HepG2 (cell line): Measurements from ENCODE around the gene NOTUM. TPM values are rescaled to one million over a fixed set of nuclear protein-coding genes. Genes with fewer than 3 reads are reported as not detected.

Source experiments
- ATM ChIP-seq: fragments of 450-650 bp; IDR thresholded peaks from 2 replicates; pipeline ENCODE4 v1.7.1; 2017; ENCODE audit warnings: mild to moderate bottlenecking, borderline replicate concordance
- BRCA1 ChIP-seq: sonication (generic); formaldehyde crosslinking; IDR thresholded peaks from 2 replicates; pipeline ENCODE4 v1.4.0; 2020; ENCODE audit warnings: missing genetic modification reagents
- GLI4 ChIP-seq: sonication (generic); formaldehyde crosslinking; IDR thresholded peaks from 2 replicates; pipeline ENCODE4 v1.5.1; 2020; ENCODE audit warnings: missing genetic modification reagents, mild to moderate bottlenecking, moderate library complexity, borderline replicate concordance
- HNF4G ChIP-seq, 2 experiments: sonication (generic) in 1 of 2; formaldehyde crosslinking in 1 of 2; IDR thresholded peaks; 2 replicates each; pipeline versions ENCODE4 v1.4.0 to v1.6.1; 2011 to 2020; ENCODE audit warnings: borderline replicate concordance in 2 of 2, low read depth in 2 of 2, mild to moderate bottlenecking in 2 of 2, low read length in 1 of 2, missing genetic modification reagents in 1 of 2, moderate library complexity in 1 of 2
- HNRNPL ChIP-seq: fragments of 200-400 bp; formaldehyde crosslinking; IDR thresholded peaks from 2 replicates; pipeline ENCODE4 v1.6.1; 2017; ENCODE audit warnings: mild to moderate bottlenecking, low read depth, low read length
- KLF16 ChIP-seq, 2 experiments: sonication (generic) in 1 of 2; formaldehyde crosslinking in 1 of 2; IDR thresholded peaks; 2 replicates each; pipeline versions ENCODE4 v1.6.1 to v1.8.0; 2016 to 2023; ENCODE audit warnings: missing genetic modification reagents in 2 of 2, missing compliant biosample characterization in 1 of 2
- LCORL ChIP-seq, 2 experiments: fragments of 450-650 bp in 1 of 2; sonication (generic) in 1 of 2; formaldehyde crosslinking in 1 of 2; IDR thresholded peaks; 2 replicates each; pipeline versions ENCODE4 v1.5.0 to v1.6.1; 2017 to 2020; ENCODE audit warnings: antibody characterized with exemption in 1 of 2, missing genetic modification reagents in 1 of 2
- MXD4 ChIP-seq: IDR thresholded peaks from 2 replicates; pipeline ENCODE4 v1.6.1; 2016; ENCODE audit warnings: mild to moderate bottlenecking, missing biosample characterization, missing genetic modification reagents
- POLR2AphosphoS5 ChIP-seq: IDR thresholded peaks from 2 replicates; pipeline ENCODE4 v1.6.1; 2012; ENCODE audit warnings: low read depth, low read length
- PPARG ChIP-seq: conservative IDR thresholded peaks from 2 replicates; pipeline ENCODE4 v1.6.1; 2016; ENCODE audit warnings: missing biosample characterization, missing genetic modification reagents
- SKI ChIP-seq: fragments of 450-650 bp; IDR thresholded peaks from one replicate; pipeline ENCODE4 v1.6.1; 2018; ENCODE audit warnings: mild to moderate bottlenecking; ENCODE audit not compliant: partially characterized antibody
- SMC3 ChIP-seq: IDR thresholded peaks from 2 replicates; pipeline ENCODE4 v1.6.1; 2011; ENCODE audit warnings: low read length, improper control_type of control experiment
- XRCC5 ChIP-seq: fragments of 200-400 bp; formaldehyde crosslinking; optimal IDR thresholded peaks from 2 replicates; pipeline ENCODE3; 2017; ENCODE audit warnings: mild to moderate bottlenecking, low read length
- ZBTB3 ChIP-seq: sonication (generic); formaldehyde crosslinking; IDR thresholded peaks from 2 replicates; pipeline ENCODE4 v1.4.0; 2020; ENCODE audit warnings: low read depth, mild to moderate bottlenecking, moderate library complexity, missing genetic modification reagents, borderline replicate concordance
- ZNF326 ChIP-seq: sonication (generic); formaldehyde crosslinking; IDR thresholded peaks from 2 replicates; pipeline ENCODE4 v1.4.0; 2020; ENCODE audit warnings: missing genetic modification reagents, borderline replicate concordance
- ZNF496 ChIP-seq: sonication (generic); formaldehyde crosslinking; IDR thresholded peaks from 2 replicates; pipeline ENCODE4 v1.8.1; 2023; ENCODE audit warnings: mild to moderate bottlenecking, moderate library complexity, missing genetic modification reagents; ENCODE audit not compliant: insufficient replicate concordance
- ZNF510 ChIP-seq: sonication (generic); formaldehyde crosslinking; IDR thresholded peaks from 2 replicates; pipeline ENCODE4 v1.4.0; 2020; ENCODE audit warnings: low read depth, mild to moderate bottlenecking, missing genetic modification reagents
- ZNF616 ChIP-seq: sonication (generic); formaldehyde crosslinking; IDR thresholded peaks from 2 replicates; pipeline ENCODE4 v1.5.0; 2020; ENCODE audit warnings: low read depth, mild to moderate bottlenecking, missing genetic modification reagents
- polyA plus RNA-seq, 8 experiments: library from polyadenylated mRNA; depleted of rRNA in 3 of 8; stranded (reverse) in 7 of 8; unstranded in 1 of 8; fragments of >200 nt; fragmentation: Illumina TruSeq in 4 of 8; extraction: Trizol in 4 of 8; gene quantifications; 2 replicates each; pipeline versions ENCODE4 v1.2.1 to v1.2.3, GENCODE V29; 2011 to 2016; ENCODE audit warnings: low read depth in 4 of 8, missing spikeins in 1 of 8, mixed read lengths in 1 of 8; ENCODE audit not compliant: insufficient read depth in 1 of 8
- total RNA-seq, 5 experiments: library from RNA; depleted of rRNA; stranded (reverse); fragments of >200 nt; fragmentation: Illumina TruSeq; extraction: Trizol; gene quantifications; 2 replicates each; pipeline ENCODE4 v1.2.3, GENCODE V29; 2016; ENCODE audit warnings: low read depth in 1 of 5
- TF ChIP-seq, protein P1 (sequence below): sonication (generic); formaldehyde crosslinking; IDR thresholded peaks from 2 replicates; pipeline ENCODE4 v1.8.0; 2022; ENCODE audit warnings: missing genetic modification reagents, mild to moderate bottlenecking, borderline replicate concordance
- TF ChIP-seq, protein P2 (sequence below): sonication (generic); formaldehyde crosslinking; IDR thresholded peaks from 2 replicates; pipeline ENCODE4 v1.5.0; 2020; ENCODE audit warnings: mild to moderate bottlenecking, missing genetic modification reagents
- TF ChIP-seq, protein P3 (sequence below): sonication (generic); formaldehyde crosslinking; conservative IDR thresholded peaks from 2 replicates; pipeline ENCODE4 v1.8.0; 2022; ENCODE audit warnings: missing genetic modification reagents
- TF ChIP-seq, protein P4 (sequence below): sonication (generic); formaldehyde crosslinking; IDR thresholded peaks from 2 replicates; pipeline ENCODE4 v1.4.0; 2020; ENCODE audit warnings: missing genetic modification reagents, borderline replicate concordance
- TF ChIP-seq, protein P5 (sequence below): sonication (generic); formaldehyde crosslinking; IDR thresholded peaks from 2 replicates; pipeline ENCODE4 v1.5.0; 2020; ENCODE audit warnings: missing genetic modification reagents, mild to moderate bottlenecking, borderline replicate concordance

Gene NOTUM
- total and polyA plus RNA-seq, 2 of the 13 experiments (the other 11 are each of a cell fraction or from before 2014, with no cell fraction given): 150 to 160 TPM

DNA sequence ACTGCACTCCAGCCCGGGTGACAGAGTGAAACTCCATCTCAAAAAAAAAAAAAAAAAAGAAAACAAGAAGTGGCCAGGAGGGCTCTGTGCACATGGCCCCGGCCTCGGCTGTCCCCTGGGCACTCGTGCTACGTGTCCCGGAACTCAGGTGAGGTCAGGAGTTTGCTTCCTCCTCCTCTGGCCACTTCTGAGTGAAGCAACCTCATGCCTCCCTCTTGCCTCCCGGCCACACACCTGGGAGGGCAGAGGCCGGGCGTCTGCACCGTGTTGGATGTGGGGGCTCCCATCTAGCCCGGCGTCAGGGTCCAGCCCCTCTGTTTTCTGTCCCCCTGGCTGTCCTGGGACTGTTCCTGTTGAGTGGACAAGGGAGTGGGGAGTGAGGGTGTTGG is 38.6 kb upstream of the NOTUM start (continued):
- TF ChIP-seq, protein P1, sequence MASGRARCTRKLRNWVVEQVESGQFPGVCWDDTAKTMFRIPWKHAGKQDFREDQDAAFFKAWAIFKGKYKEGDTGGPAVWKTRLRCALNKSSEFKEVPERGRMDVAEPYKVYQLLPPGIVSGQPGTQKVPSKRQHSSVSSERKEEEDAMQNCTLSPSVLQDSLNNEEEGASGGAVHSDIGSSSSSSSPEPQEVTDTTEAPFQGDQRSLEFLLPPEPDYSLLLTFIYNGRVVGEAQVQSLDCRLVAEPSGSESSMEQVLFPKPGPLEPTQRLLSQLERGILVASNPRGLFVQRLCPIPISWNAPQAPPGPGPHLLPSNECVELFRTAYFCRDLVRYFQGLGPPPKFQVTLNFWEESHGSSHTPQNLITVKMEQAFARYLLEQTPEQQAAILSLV (CRISPR knock-in tag): no peak
- TF ChIP-seq BRCA1 (CRISPR knock-in tag): peak; percentile 71; the same call in 1 of the 2 replicates
- TF ChIP-seq LCORL (IDR thresholded peaks at IDR 0.05): no peak
- no peak for TF ChIP-seq LCORL (CRISPR knock-in tag; IDR thresholded peaks at IDR 0.05)
- no peak for TF ChIP-seq HNF4G (IDR thresholded peaks at IDR 0.05; ENCODE audit: borderline replicate concordance, low read depth, low read length)
- TF ChIP-seq HNF4G (CRISPR knock-in tag; IDR thresholded peaks at IDR 0.05; ENCODE audit: borderline replicate concordance, low read depth): no peak
- TF ChIP-seq SMC3: no peak
- TF ChIP-seq PPARG: no peak
- no peak for TF ChIP-seq KLF16 (CRISPR knock-in tag; IDR thresholded peaks at IDR 0.05)
- no peak for TF ChIP-seq ZNF510 (CRISPR knock-in tag)
- TF ChIP-seq ATM: no peak
- no peak for TF ChIP-seq ZBTB3
- TF ChIP-seq ZNF496 (CRISPR knock-in tag): no peak
- no peak; the same call in 1 of the 2 replicates for TF ChIP-seq ZNF326 (CRISPR knock-in tag)
- TF ChIP-seq, protein P2, sequence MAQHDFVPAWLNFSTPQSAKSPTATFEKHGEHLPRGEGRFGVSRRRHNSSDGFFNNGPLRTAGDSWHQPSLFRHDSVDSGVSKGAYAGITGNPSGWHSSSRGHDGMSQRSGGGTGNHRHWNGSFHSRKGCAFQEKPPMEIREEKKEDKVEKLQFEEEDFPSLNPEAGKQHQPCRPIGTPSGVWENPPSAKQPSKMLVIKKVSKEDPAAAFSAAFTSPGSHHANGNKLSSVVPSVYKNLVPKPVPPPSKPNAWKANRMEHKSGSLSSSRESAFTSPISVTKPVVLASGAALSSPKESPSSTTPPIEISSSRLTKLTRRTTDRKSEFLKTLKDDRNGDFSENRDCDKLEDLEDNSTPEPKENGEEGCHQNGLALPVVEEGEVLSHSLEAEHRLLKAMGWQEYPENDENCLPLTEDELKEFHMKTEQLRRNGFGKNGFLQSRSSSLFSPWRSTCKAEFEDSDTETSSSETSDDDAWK: no peak
- TF ChIP-seq MXD4 (CRISPR knock-in tag): no peak
- 0 out of 2 replicates have a peak, but pooled peaks have one; percentile 44 for TF ChIP-seq GLI4 (CRISPR knock-in tag)
- no peak; the same call in 1 of the 2 replicates for TF ChIP-seq ZNF616 (CRISPR knock-in tag)
- TF ChIP-seq HNRNPL: no peak
- TF ChIP-seq, protein P3, sequence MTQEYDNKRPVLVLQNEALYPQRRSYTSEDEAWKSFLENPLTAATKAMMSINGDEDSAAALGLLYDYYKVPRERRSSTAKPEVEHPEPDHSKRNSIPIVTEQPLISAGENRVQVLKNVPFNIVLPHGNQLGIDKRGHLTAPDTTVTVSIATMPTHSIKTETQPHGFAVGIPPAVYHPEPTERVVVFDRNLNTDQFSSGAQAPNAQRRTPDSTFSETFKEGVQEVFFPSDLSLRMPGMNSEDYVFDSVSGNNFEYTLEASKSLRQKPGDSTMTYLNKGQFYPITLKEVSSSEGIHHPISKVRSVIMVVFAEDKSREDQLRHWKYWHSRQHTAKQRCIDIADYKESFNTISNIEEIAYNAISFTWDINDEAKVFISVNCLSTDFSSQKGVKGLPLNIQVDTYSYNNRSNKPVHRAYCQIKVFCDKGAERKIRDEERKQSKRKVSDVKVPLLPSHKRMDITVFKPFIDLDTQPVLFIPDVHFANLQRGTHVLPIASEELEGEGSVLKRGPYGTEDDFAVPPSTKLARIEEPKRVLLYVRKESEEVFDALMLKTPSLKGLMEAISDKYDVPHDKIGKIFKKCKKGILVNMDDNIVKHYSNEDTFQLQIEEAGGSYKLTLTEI (CRISPR knock-in tag): no peak
- TF ChIP-seq, protein P4, sequence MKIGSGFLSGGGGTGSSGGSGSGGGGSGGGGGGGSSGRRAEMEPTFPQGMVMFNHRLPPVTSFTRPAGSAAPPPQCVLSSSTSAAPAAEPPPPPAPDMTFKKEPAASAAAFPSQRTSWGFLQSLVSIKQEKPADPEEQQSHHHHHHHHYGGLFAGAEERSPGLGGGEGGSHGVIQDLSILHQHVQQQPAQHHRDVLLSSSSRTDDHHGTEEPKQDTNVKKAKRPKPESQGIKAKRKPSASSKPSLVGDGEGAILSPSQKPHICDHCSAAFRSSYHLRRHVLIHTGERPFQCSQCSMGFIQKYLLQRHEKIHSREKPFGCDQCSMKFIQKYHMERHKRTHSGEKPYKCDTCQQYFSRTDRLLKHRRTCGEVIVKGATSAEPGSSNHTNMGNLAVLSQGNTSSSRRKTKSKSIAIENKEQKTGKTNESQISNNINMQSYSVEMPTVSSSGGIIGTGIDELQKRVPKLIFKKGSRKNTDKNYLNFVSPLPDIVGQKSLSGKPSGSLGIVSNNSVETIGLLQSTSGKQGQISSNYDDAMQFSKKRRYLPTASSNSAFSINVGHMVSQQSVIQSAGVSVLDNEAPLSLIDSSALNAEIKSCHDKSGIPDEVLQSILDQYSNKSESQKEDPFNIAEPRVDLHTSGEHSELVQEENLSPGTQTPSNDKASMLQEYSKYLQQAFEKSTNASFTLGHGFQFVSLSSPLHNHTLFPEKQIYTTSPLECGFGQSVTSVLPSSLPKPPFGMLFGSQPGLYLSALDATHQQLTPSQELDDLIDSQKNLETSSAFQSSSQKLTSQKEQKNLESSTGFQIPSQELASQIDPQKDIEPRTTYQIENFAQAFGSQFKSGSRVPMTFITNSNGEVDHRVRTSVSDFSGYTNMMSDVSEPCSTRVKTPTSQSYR (CRISPR knock-in tag): no peak
- no peak for TF ChIP-seq XRCC5
- peak; percentile 64 for TF ChIP-seq POLR2AphosphoS5
- no peak for TF ChIP-seq SKI
- TF ChIP-seq, protein P5, sequence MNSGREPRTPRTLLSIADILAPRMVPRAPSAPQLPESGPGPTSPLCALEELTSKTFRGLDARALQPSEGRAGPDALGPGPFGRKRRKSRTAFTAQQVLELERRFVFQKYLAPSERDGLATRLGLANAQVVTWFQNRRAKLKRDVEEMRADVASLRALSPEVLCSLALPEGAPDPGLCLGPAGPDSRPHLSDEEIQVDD: no peak
